HG03064 (cell line): ENCODE data around the gene MARCOL.

Experiments used
- ATAC-seq: cut with Tn5 transposase; IDR thresholded peaks from one replicate; pipeline ENCODE4 v1.9.1; 2021; ENCODE audit warnings: low read depth; ENCODE audit not compliant: unreplicated experiment

The MARCOL gene, protein sequence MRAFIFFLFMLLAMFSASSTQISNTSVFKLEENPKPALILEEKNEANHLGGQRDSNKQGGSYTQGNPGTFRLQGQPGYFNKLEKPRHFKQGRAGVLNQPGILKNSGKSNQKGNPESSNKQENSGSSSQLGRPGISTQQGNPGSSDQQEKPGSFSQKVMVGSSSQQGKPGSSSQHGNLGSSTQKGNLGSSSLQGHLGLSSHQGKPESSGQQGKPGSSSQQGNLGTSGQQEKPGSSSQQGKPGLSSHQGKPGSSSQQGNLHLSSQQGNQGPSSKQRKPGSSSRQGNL

DNA sequence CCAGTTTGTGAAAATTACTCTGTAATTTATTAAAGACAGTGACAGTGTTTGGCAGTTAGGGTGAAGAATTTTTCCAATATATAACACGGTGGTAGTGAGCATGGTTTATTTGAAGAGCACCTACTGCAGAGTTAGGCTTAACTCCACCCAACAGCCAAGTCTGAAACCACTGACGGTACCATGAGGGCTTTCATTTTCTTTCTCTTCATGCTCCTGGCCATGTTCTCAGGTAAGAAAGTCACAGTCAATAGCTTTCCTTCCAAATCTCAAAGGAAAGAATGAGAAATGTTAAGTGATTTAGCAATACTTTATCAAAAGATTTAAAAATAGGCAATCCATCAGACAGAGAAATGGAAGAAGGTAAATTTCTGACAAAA lies at the start of gene MARCOL:
Gene MARCOL (plus strand): TSS at position 108 of the 377 bp plus-strand sequence. CDS start 73 bp downstream, at position 181.
- no peak for ATAC-seq

DNA sequence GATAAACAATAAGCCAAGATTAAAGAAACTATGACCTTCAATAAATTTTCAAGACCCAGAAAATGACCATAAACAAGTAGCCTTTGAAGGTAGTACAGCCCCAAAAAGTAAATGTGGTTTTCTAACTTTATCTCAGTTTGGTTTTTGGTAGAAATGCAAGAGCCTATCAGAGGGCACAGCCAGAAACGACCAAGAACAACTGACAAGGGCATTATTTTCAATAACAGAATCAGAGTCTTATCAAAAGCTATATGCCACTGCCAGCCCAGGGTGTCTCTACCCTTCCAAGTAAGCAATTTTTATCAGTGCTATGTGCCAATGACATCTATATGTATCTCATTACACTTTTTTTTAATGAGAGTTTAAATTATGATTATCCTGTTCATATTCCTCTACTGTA lies 47.3 kb upstream of the MARCOL start:
- no peak for ATAC-seq

DNA sequence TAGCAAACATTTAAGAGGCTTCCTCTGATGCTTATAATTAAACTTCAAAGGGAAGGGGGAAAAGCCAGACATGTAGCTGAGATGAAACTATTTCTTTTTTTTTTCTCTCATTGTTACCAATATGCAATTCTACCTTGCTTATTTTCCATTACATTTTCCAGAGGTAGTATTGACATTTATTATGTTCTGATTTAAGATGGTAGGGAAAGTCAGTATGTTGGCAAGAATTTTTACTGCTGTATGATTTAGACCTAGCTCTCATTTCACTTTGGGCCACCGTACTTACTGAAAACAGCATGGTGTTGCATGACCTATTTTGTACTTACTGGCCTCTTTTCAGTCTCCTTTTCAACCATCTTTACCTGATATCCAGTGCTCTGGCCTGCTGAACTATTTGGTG lies 45.1 kb upstream of the MARCOL start:
- no peak for ATAC-seq

DNA sequence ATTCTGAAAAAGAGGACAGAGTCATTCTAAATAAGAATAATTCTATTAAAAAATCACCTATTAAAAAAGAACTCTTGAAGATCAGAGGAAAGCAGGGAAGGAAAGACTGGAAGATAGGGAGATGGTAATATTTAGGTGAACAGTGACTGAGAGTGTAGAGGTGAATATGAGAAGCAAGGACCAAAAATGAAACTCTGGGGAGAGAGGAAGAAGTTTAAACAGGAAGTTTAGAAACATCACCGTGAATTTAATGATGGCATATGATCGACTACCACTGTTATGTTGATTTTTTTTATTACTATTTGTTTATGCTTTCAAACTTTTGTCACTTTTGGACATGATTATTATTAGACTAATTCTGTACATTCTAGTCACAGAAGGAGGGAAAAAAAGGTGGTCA lies 37.2 kb upstream of the MARCOL start:
- ATAC-seq = no peak

DNA sequence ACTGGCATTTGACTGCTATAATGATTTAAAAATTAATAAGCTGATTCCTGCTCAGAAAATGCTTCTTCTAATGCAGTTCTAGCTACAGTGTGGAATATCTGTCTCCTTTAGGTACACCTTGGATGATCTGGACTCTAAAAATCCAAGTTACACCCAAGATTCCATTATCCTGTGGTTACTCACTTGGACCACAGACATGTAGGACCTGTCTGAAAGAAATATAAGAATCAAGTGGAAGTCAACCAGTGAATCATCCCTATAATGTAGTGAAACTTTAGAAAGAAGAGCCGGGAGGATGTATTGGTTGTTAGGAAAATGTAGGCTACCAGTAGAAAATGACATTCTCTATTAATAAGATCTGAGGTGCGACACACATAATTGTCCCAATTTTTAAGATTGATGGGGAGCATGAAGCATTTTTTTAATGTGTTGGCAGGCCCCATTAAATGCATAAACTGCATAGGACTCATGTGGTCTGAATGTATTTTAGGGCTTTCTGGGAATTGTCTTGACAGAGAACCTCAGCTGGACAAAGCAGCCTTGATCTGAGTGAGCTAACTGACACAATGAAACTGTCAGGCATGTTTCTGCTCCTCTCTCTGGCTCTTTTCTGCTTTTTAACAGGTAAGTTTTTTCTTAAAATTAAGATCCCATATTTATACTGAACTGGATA lies 35.7 kb upstream of the MARCOL start, which contains the start of gene SPINK6:
Gene SPINK6 (plus strand): TSS at position 512 of the 673 bp plus-strand sequence. CDS start 55 bp downstream, at position 567.
- ATAC-seq = no peak

DNA sequence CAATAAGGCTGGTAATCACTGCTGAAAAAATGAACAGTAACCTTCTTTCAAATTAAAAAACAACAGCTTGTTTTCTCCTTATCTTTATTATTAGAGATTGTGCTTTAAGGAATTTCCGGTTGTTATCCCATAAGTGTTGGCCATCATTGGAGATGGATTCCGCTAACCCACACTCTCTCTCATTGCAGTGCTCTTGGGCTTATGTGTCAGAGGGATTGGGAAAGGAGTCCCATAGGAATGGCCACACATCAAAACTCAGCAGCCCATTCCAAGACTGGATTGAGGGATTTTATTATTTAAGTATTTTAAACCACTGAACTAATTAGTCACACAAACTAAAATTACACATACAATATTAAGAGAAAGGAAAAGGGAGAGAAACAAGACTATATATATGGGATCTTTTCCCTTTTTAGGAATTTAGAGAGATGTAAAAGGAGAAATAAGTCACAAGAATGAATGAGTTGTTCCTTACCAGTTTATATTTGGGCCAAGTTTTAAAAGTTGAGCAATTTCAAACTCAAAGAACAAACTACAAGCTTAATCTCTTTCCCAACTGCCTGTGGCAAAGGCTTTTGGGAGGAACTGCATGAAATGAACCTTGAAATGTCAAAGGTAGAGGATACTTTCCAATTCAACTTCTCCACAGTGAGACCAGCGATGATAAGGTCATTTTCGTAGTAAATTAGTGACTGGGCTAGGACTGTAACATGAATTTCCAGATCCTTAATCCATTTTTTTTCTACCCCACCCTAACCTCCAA lies 33.1 kb upstream of the MARCOL start:
- no peak for ATAC-seq

DNA sequence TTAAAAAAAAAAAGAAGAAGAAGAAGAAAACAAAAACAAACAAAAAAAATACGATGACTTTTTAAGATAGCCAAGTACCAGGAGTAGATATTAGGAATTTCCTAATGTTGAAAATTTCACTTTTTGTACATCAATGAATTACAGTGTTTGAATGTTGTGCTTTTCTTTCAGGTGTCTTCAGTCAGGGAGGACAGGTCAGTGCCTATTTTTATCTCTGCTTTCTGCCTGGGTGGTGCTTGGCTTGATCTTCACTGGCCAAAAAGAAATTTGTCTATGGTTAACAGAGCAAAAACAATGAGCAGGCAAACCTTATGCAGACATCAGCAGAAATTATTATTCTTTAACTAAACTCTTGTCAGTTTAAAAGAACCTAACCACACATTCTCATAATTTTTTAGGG lies 32.5 kb upstream of the MARCOL start:
- no peak for ATAC-seq

DNA sequence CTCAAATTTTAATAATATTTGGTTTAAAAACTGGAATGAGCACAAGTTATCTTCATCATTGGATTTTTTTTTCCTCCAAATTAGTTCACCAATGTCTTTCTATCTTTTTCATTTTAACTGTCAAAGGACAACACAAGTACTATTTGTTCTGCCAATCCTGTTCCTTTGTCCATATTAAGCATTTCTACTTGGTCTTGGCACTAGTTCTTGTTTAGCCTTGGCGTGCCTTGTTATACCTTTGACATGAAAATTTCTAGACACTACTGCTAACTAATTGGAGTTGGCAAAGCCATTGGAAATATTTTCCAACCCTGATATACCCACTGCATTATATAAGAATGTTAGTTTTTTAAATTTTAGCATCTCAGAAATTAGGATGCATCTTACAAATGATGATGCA lies 31.7 kb upstream of the MARCOL start:
- ATAC-seq = no peak

DNA sequence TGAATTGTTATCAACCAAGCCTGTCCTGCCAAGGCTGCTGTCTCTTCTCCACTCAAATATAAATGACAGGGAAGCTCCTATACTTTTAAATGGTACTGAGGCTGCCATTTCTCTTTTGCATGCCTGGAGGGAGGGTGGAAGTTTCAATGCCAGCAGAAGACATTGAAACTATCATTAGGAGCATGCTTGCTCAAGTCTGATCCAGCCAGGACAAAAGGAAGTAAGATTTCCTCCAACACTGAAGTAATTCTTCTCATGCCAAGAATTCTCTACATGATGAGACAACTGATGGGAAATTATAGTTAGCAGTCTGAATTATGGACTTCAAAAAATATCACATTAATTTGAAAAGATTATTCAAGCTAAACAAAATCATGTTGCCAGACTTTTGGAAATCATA lies 30.1 kb upstream of the MARCOL start:
- ATAC-seq = no peak

DNA sequence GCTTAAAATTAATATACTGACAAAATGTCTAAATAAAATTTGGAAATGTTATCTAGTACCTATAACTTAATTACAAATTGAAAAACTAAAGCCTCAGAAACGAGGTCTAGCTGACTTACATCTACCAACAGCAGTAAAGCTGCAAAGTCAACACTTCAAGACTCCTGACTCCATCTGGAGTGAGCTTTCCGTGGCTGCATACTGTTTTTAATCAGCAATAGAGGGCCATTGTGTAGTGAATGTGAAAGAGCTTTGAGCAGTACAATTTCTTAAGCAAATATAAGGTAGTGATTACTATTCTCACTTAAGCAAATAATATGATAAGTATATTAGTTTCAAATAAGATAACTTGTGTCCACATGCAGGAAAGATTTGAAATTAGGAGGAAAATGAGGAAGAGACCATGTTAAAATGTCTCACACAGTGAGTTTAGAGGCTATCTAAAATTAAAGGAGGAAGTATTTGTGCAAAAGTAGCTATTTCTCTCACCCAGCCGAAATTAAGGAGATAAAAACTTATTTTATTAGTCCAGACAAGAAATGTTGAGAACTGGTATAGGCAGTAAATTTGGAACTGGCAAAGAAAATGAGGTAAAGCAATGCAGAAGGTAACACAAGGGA lies 29.1 kb upstream of the MARCOL start:
- ATAC-seq = no peak

DNA sequence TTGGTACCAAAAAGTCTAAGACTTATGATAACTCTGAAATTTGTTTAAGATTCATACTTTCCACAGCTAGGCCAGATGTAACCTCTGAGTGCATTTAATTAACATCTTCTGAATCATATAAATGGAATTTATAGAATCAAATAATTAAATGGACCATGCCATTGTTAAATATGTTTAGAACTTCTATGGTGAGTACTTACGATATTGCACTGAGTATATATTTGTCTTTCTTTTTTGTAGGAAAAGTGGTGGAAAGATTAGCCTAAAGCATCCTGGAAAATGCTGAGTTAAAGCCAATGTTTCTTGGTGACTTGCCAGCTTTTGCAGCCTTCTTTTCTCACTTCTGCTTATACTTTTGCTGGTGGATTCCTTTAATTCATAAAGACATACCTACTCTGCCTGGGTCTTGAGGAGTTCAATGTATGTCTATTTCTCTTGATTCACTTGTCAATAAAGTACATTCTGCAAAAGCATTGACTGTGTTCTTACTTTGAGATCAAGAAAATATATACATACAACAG lies 23.6 kb upstream of the MARCOL start:
- no peak for ATAC-seq

DNA sequence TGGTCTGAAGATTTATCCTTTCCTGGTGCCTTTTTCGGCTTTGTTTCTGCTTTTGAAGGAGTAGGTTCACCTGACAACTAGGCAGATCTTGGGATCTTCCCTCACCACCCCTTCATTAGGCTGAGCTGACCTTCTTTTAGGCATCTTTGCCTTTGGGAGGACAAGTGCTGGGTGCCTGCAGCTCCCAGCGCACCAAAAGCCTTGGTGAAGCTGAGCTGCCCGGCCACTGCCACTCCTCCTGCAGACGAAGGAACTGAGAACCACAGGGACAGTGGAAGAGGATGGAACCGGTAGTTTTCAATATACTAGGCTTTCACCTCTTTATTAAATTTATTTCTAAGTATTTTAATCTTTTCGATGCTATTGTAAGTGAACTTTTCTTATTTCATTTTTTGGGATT lies 16.8 kb upstream of the MARCOL start:
- no peak for ATAC-seq

DNA sequence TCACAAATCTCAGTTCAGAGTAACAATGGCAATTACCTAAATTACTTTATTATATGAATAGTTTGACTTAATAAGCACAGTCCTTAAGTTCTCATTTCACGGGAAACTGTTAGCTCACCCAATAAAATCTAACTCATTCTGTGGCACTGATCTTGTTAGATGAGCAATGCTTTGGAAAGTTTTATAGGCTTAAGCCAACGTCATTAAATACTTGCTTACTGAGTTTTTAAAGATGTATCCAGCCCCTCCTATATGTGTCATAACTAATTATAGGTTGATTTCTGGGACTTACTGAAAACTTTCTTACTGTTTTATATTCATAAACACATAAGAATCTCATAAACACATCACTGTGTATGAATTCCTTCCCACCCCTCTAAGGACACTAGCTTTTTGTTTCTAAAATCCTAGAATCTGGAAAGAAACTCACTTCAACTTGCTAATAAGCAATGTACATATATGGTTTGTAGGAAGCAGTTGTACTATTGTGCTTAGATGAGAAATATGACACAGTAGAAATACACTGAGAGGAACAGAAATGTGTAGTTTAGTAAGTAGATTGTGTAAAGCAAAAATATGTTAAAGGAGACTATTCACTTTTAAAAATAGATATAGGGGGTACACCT lies 14.1 kb upstream of the MARCOL start:
- no peak for ATAC-seq

DNA sequence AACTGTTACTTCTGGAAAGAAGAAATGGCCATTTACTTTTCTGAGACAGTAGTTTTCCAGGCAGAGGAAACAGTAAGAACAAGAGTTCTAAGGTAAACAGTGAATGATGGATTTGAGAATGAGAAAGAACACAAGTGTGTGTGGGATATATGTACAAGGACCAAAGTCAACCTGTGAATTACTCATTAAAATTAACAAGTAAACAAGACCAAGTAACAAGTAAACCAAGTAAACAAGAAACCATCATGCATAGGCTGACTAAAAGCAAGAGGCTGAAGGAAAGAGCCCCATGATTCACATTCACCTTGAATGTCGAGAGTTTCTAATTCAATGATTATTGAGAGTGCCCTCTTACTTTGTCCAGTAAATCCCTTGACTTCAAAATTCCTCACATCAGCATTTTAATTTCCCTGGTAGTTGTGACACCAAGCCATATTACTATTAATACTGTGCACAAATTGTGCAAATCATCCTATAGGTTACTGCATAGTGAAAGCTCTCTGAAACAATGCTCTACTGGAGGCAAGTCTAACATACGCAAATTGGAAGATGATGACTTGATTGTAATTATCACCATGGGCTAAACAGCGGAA lies 9.8 kb upstream of the MARCOL start:
- ATAC-seq = no peak

DNA sequence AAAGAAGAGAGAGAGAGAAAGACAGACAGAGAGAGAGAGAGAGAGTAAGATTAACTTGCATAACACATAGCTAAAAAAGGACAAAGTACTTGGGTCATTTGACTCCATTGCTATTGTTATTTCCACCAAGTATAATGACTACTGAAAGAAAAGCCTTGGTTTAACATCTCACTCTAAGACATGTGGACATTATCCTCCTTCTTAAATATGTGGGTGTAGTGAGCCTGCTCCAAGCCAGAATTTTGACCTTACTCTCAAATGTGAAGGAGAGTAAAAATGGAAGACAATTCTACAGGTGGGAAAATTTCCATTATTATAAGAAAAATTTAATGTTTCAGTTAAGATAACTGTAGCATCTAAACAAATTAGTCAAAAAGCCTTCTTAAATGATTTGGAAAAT lies 8.5 kb upstream of the MARCOL start:
- no peak for ATAC-seq

DNA sequence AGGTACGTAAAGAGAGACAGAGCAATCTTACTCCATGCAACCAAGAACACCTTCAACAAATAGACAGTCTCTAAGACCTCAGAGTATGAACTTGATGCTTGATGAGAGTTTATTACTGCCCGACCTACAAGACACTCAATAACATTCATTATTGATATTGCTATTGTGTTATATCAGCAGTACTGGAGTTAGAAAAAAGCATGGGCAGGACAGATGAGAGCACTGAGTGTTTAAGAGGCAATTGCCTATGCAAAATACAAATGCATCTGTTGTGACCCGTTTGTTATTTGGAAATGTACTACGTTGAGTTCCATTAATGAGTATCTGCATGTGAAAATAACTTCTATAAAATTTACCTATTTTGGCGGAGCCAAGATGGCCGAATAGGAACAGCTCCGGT lies 8.1 kb upstream of the MARCOL start:
- no peak for ATAC-seq

DNA sequence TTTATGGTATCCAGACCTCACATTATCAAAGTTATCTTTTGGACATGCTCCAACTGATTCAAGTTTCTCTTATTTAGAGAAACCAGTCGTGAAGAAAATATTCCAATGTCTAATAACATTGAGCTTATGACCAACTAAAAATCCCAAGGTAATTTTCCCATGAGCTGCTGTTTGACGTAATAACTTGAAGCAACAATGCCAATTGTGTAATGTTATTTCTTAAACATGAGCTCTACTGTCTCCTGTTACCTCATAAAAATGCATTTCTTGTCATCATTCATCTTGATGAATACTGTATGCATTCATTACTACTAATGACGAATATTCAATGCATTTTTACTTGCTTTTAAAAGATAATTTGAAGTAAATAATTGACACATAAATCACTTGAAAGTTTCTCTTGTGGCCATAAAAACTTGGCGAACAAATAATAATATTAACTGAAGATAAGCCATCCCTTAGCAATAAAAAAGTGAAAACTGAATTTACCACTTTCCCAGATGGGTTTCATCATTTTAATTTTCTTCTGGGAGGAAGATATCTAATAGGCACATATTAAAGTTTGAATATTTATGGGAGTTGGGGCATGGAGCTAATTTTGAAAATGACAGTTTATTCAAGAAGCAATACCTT lies 424 bp upstream of the MARCOL start:
- no peak for ATAC-seq

DNA sequence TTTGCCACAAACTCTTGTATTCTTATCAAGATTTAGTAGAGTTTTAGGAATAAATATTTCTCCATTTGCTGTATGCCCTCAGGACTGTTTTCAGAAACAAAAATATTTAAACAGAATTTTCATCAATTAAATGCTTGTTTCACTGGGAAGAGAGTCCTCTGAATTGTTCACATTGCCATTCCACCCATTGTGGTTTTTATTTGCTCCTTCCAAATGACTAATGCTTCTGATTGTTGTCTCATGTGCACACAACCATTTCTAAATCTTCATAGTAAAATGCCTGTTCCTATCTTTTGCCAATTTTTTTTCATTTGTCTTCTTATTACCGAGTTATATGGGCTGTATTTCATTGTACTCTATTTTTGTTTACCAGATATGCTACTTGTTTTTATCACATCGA lies 10.6 kb downstream of the MARCOL start:
- no peak for ATAC-seq

DNA sequence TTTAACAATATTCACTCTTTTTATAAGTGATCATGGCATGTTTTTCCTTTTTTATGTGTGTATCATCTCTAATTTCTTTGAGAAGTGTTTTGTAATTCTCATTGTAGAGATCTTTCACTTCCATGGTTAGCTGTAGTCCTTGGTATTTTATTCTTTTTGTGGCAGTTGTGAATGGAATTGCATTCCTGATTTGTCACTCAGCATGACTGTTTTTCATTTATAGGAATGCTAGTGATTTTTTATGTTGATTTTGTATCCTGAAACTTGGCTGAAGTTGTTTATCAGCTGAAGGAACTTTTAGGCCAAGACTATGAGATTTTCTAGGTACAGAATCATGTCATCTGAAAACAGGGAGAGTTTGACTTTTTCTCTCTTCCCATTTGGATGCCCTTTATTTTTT lies 17.1 kb downstream of the MARCOL start:
- ATAC-seq = no peak

DNA sequence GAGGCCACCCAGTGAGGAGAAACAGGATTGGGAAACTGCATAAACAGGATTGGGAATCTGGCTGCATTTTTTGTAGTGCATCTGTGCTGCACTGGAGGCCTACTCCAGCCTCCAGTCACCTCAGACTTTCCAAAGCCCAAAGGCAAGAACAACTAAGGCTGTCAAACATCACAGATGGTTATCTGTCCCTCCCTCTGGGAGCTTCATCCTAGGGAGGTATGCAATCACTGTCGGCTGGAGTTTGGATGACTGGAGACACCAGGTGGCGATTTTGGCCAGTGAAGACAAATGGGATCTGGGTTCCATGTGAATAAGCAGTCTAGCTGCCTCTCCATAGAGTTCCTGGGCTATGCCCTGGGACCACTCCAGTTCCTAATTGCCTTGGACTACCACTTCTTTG lies 21.0 kb downstream of the MARCOL start:
- no peak for ATAC-seq
